Erythroblast (primary cell): ENCODE measurements around the gene ALKBH6.

Source experiments
- GATA1 ChIP-seq: IDR thresholded peaks from 2 replicates; pipeline ENCODE4 v1.6.1; 2011; ENCODE audit warnings: low read depth, mild to moderate bottlenecking, control low read depth, low read length, moderate library complexity
- POLR2A ChIP-seq: IDR thresholded peaks from 2 replicates; pipeline ENCODE4 v1.6.1; 2011; ENCODE audit warnings: mild to moderate bottlenecking, low read length

DNA sequence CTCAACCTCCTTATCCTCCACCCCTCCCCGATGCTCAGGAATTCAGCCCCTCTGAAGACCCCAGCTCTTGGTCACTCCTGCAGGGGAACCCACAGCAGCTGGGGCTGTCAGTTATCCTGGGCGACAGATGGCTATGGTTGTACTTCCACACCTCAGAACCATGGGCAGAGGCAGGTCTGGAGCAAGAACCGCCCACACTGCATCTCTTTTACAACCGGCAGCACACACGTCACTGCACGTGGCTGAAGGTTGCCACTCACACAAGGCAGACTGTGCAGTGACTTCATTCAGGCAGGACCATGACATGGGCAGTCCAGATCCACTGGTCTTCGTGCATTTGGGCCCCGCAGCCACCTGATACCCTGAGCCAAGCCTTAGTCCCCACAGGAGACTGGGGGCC is 40.5 kb downstream of the ALKBH6 start:
- TF ChIP-seq POLR2A (no peak), GATA1 (no peak)
